ENCODE data around the gene FMN1. TPM values are rescaled to one million over a fixed set of nuclear protein-coding genes. Genes with fewer than 3 reads are reported as not detected.
"Not testable (repeated sequence)": the region's sequence is repeated elsewhere in the genome, so short reads cannot be mapped to it uniquely, and the experiment has no call there.

FMN1 gene
- total RNA-seq, 2 donors from 2014 or later, result 13.7 to 17.1 TPM

DNA sequence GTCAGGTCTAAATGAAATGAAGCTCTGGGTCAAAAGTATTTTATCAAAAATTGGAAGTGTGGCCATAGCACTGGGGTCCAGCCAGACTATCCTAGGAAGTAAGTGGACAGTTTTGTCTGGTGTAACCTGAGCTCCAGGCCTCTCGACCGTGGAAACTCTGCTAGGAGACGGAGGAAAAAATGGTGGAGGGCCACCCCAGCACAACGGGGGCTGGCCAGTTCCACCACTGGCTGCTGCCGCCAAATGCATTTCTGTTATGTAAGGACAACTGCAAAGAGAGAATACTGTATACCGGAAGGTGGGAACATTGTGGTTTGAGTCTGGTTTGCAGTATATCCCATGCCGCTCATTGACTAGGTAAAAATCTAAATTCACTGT, 241.0 kb downstream of the FMN1 start:
- no peak overlapping the region for H3K4me3 ChIP-seq
- H3K36me3 ChIP-seq (replicated peaks in 1 of 2; ENCODE audit: insufficient read depth in 1 of 2, low read depth in 2 of 2), result no peaks in the 10 kb centered on the region
- ATAC-seq, result no peak
- no peaks in the 10 kb centered on the region for H3K9me3 ChIP-seq
- DNase-seq, result no peak
- intact Hi-C loops (cut with DNase I), result no loop called here
- TF ChIP-seq CTCF (IDR thresholded peaks at IDR 0.05) (no peak), POLR2A (IDR thresholded peaks at IDR 0.05) (no peak)
- no peaks in the 10 kb centered on the region for H3K4me1 ChIP-seq
- WGBS, 2 donors, result 84% methylated on average over 7 of the region's 7 CpGs
- no peak overlapping the region for H3K27ac ChIP-seq
- H3K27me3 ChIP-seq, result no peaks in the 10 kb centered on the region

DNA sequence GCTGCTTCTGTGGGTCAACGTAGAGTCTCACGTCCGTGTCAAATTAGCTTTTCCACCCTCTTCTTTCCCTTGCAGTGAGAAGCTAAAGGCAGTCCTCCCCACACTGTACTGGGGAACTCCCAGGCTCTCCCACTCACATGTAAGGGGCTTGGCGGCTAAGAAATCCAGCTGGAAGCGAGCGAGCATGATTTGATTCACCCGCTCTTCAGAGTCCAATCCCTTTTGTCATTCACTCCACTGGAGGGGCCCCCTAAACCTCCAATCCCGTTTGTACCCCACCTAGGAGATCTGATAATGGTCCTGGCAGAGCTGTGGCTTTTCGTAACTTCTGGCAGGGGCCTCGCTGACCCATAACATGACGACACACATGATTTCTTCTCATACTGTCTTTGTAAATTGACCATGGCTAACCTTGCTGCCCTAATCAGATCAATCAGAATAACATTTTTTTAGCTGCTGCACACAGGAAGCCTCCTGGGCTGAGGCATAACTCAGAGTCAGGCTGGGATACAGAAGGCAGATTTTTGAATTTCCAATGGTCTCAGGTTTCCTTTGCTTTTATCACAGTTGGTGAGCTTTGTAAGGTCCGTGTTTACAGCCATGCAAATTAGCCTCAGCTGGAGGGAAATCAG, 241.5 kb downstream of the FMN1 start:
- peak in 1 of 4 donors; percentile 5 for DNase-seq
- H3K27me3 ChIP-seq, result no peaks in the 10 kb centered on the region
- no peak overlapping the region for H3K27ac ChIP-seq
- H3K9me3 ChIP-seq, result no peaks in the 10 kb centered on the region
- intact Hi-C loops (cut with DNase I), result no loop called here
- no peak for ATAC-seq
- WGBS, 2 donors, result 71 to 77% methylated on average over 12 of the region's 12 CpGs
- no peaks in the 10 kb centered on the region for H3K4me1 ChIP-seq
- H3K4me3 ChIP-seq, result no peak overlapping the region
- TF ChIP-seq CTCF (IDR thresholded peaks at IDR 0.05), result no peak
- no peak for TF ChIP-seq POLR2A (IDR thresholded peaks at IDR 0.05)
- no peaks in the 10 kb centered on the region for H3K36me3 ChIP-seq (replicated peaks in 1 of 2; ENCODE audit: insufficient read depth in 1 of 2, low read depth in 2 of 2)

DNA sequence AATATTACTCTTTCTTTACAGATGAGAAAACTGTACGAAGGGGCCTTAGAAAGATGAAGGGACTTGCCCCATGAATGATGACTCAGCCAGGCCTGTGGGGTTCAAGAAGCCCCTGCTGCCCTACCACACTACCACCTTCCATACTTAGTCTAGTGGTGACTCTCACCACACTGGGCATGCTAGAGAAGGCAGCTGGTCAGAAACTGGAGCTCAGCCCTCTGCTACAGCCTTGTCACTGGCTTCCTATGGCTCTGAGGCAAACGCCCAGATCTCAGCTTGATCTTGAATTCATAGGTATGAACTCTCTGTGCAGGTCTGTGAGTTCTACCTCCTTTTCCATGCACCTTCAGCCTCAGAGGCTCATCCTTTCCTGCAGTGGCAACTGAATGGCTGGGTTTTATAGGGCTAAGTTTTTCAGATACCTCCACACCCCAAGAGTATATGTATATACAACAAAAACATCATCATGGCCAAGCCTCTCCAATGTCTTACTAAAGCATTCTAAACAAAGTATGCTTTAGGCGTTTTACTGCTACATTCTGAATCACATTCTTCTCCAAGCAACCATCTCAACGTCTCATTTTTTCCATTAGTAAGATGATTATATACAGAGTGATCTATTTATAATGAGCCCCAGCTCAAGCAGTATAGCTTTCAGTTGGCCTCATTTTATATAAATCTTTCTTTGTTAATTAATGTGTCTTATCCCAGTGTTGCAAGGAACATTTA, 242.6 kb downstream of the FMN1 start:
- ATAC-seq, result no peak
- 53 to 62% methylated on average over 4 of the region's 4 CpGs for WGBS, 2 donors
- H3K4me3 ChIP-seq, result no peak overlapping the region
- no peaks in the 10 kb centered on the region for H3K9me3 ChIP-seq
- no peaks in the 10 kb centered on the region for H3K36me3 ChIP-seq (replicated peaks in 1 of 2; ENCODE audit: insufficient read depth in 1 of 2, low read depth in 2 of 2)
- TF ChIP-seq POLR2A (IDR thresholded peaks at IDR 0.05) (no peak), CTCF (IDR thresholded peaks at IDR 0.05) (no peak)
- intact Hi-C loops (cut with DNase I), result no loop called here
- no peaks in the 10 kb centered on the region for H3K27me3 ChIP-seq
- DNase-seq, result no peak
- no peaks in the 10 kb centered on the region for H3K4me1 ChIP-seq
- H3K27ac ChIP-seq, result no peak overlapping the region

DNA sequence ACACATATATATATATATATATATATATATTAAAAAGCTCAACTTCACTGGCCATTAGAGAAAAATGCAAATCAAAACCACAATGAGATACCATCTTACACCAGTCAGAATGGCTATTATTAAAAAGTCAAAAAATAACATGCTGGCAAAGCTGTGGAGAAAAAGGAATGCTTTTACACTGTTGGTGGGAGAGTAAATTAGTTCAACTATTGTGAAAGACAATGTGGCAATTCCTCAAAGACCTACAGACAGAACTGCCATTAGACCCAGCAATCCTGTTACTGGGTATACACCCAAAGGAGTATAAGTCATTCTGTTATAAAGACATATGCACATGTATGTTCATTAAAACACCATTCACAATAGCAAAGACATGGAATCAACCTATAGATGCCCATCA, 244.5 kb downstream of the FMN1 start:
- H3K4me3 ChIP-seq; H3K9me3 ChIP-seq; intact Hi-C loops (cut with DNase I); H3K27ac ChIP-seq; H3K36me3 ChIP-seq (replicated peaks in 1 of 2; ENCODE audit: insufficient read depth in 1 of 2, low read depth in 2 of 2); H3K4me1 ChIP-seq; ATAC-seq; H3K27me3 ChIP-seq; DNase-seq: not testable (repeated sequence)

DNA sequence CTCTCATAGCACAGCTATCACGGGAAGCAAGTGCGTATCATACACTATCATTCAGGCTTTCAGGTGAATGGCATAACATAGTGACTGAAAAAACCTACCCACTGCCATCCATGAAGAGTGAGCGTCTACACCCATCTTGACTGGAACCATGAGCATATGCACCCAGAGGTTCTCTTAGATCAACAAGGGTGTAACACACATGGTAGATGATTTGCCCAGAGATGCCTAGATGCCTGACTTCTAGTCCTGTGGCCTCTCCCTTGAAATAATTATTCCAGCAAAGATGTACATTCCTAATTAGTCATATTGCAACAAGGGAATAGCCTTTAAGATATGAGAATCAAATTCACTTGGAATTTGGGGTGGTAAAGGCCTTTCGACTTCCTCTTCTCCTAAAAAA, 248.3 kb downstream of the FMN1 start:
- ATAC-seq, result no peak

More for the DNA sequence above, 248.3 kb downstream of the FMN1 start:
- Histone ChIP-seq H3K27ac (no peak overlapping the region), H3K4me1 (no peaks in the 10 kb centered on the region), H3K9me3 (no peaks in the 10 kb centered on the region), H3K4me3 (no peak overlapping the region), H3K36me3 (replicated peaks in 1 of 2; ENCODE audit: insufficient read depth in 1 of 2, low read depth in 2 of 2) (no peaks in the 10 kb centered on the region), H3K27me3 (no peaks in the 10 kb centered on the region)
- TF ChIP-seq CTCF (IDR thresholded peaks at IDR 0.05) (no peak), POLR2A (IDR thresholded peaks at IDR 0.05) (no peak)
- 90 to 92% methylated on average over 4 of the region's 4 CpGs for WGBS, 2 donors
- no peak for DNase-seq
- intact Hi-C loops (cut with DNase I), result no loop called here

Data from body of pancreas (tissue), 4 donors.